ENCODE measurements around the gene IL18R1. TPM values are rescaled to one million over a fixed set of nuclear protein-coding genes. Genes with fewer than 3 reads are reported as not detected.
"Not testable (repeated sequence)": the region's sequence is repeated elsewhere in the genome, so short reads cannot be mapped to it uniquely, and the experiment has no call there.

IL18R1 gene
- total and polyA plus RNA-seq, 7 donors: 0.60 to 5.2 (median 1.4) TPM

DNA sequence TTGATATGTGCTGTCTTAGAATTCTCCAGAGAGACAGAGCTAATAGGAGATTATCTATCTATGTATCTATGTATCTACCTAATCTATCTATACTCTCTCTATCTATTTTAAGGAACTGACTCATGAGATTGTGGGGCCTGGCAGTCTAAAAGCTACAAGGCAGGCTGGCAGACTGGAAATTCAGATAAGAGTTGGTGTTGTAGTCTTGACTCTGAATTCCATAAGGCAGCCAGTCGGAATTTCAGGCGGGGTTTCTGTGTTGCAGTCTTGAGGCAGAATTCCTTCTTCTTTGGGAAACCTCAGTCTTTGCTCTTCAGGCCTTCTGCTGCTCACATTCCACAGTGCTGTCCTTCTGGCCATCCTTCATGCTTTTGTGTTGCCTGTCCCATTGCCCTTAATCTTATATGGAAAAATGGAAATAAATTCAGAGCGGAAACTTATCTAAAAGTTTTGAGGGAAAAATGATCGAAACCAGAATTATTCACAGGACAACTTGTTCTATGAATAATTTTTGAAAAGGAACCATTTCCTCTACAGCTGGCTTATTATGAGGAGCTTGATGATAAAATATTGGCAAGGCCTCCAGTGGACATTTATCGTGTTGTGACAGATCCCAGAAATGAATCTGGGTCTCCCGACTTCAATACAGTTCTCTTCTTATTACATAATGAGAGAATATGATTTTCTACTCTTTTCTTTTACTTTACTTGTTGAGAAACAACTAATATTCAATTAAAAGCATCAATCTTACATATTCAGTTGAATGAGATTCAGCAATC lies 33.5 kb upstream of the IL18R1 start:
- Histone ChIP-seq H3K9me3 (no peaks in the 10 kb centered on the region), H3K36me3 (no peaks in the 10 kb centered on the region), H3K4me1 (no peaks in the 10 kb centered on the region), H3K4me3 (no peak overlapping the region), H3K27me3 (no peaks in the 10 kb centered on the region), H3K27ac (no peak overlapping the region)
- whole genome bisulfite sequencing, 2 donors: 73 to 94% methylated on average over 6 of the region's 6 CpGs
- DNase-seq: no peak
- intact Hi-C loops (cut with DNase I): no loop called here
- no peak for TF ChIP-seq EP300 (IDR thresholded peaks at IDR 0.05)
- TF ChIP-seq POLR2AphosphoS5 (IDR thresholded peaks at IDR 0.05): no peak
- TF ChIP-seq, protein P1, sequence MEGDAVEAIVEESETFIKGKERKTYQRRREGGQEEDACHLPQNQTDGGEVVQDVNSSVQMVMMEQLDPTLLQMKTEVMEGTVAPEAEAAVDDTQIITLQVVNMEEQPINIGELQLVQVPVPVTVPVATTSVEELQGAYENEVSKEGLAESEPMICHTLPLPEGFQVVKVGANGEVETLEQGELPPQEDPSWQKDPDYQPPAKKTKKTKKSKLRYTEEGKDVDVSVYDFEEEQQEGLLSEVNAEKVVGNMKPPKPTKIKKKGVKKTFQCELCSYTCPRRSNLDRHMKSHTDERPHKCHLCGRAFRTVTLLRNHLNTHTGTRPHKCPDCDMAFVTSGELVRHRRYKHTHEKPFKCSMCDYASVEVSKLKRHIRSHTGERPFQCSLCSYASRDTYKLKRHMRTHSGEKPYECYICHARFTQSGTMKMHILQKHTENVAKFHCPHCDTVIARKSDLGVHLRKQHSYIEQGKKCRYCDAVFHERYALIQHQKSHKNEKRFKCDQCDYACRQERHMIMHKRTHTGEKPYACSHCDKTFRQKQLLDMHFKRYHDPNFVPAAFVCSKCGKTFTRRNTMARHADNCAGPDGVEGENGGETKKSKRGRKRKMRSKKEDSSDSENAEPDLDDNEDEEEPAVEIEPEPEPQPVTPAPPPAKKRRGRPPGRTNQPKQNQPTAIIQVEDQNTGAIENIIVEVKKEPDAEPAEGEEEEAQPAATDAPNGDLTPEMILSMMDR (IDR thresholded peaks at IDR 0.05): no peak
- no peak for TF ChIP-seq POLR2A (IDR thresholded peaks at IDR 0.05)

DNA sequence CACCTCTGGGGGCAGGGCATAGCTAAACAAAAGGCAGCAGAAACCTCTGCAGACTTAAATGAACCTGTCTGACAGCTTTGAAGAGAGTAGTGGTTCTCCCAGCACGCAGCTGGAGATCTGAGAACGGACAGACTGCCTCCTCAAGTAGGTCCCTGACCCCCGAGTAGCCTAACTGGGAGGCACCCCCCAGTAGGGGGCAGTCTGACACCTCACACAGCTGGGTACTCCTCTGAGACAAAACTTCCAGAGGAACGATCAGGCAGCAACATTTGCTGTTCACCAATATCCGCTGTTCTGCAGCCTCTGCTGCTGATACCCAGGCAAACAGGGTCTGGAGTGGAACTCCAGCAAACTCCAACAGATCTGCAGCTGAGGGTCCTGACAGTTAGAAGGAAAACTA lies 30.7 kb upstream of the IL18R1 start:
- 80 to 94% methylated on average over 5 of the region's 5 CpGs for WGBS, 2 donors

DNA sequence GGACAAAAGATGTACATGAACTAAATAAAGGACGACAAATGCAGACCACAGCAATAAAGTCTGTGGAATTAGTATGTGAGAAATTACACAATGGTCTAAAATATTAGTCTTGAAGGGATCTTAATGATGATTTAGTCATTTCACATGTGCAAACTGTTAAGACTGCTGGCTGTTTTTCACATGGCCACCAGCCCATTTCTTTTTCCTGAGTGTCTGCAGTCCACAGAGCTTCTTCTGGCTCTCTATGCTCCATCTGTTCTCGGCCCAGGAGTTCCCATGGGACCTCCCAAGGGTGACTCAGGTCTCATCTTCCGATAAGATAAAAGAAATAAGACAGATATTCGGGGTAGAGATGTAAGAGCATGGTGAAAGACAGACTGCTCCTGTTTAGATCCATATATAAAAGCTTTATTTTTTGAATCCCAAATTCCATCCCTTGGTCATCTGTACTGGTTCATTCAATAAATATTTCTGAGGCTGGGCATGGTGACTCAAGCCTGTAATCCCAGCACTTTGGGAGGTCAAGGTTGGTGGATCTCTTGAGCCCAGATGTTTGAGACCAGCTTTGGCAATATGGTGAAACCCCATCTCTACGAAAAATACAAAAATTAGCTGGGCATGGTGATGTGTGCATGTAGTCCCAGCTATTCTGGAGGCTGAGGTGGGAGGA lies 24.1 kb upstream of the IL18R1 start:
- no peaks in the 10 kb centered on the region for H3K36me3 ChIP-seq
- no peak for TF ChIP-seq EP300 (IDR thresholded peaks at IDR 0.05)
- no peak for TF ChIP-seq POLR2A (IDR thresholded peaks at IDR 0.05)
- TF ChIP-seq POLR2AphosphoS5 (IDR thresholded peaks at IDR 0.05): no peak
- TF ChIP-seq, protein P1 (IDR thresholded peaks at IDR 0.05): no peak
- DNase-seq: no peak
- WGBS, 2 donors: 75 to 82% methylated on average over 5 of the region's 5 CpGs
- H3K27ac ChIP-seq: no peak overlapping the region
- no peaks in the 10 kb centered on the region for H3K27me3 ChIP-seq
- no peaks in the 10 kb centered on the region for H3K4me1 ChIP-seq
- intact Hi-C loops (cut with DNase I): no loop called here
- no peak overlapping the region for H3K4me3 ChIP-seq
- no peaks in the 10 kb centered on the region for H3K9me3 ChIP-seq

More for the DNA sequence above, 30.7 kb upstream of the IL18R1 start:
- H3K27ac ChIP-seq; H3K9me3 ChIP-seq; intact Hi-C loops (cut with DNase I); H3K27me3 ChIP-seq; H3K4me1 ChIP-seq; H3K36me3 ChIP-seq; H3K4me3 ChIP-seq; DNase-seq: not testable (repeated sequence)

DNA sequence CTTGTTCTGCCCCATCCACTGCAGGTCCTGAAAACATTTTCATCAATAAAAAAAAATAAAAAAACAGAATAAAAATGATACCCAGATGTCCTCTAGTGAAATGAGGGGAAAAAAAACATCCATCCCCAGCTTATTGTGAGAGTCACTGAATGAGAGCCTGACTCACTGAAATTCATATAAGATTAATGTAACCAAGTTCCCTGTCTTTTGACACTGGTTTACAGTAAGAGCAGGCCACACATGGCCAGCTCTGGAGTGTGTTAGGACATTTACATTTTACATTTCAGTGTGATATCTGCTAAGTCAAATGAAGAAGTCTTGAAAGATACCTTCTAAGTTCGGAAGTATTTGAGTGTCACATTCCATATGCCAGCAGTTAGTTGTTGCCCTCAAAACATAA lies 21.1 kb upstream of the IL18R1 start:
- no peak for TF ChIP-seq EP300 (IDR thresholded peaks at IDR 0.05)
- no peak for TF ChIP-seq POLR2A (IDR thresholded peaks at IDR 0.05)
- no peaks in the 10 kb centered on the region for H3K9me3 ChIP-seq
- WGBS, 2 donors: 89 to 93% methylated on average over 1 of the region's 1 CpG
- H3K27me3 ChIP-seq: no peaks in the 10 kb centered on the region
- H3K36me3 ChIP-seq: no peaks in the 10 kb centered on the region
- DNase-seq: no peak
- no peak overlapping the region for H3K27ac ChIP-seq
- intact Hi-C loops (cut with DNase I): no loop called here
- no peaks in the 10 kb centered on the region for H3K4me1 ChIP-seq
- no peak overlapping the region for H3K4me3 ChIP-seq

DNA sequence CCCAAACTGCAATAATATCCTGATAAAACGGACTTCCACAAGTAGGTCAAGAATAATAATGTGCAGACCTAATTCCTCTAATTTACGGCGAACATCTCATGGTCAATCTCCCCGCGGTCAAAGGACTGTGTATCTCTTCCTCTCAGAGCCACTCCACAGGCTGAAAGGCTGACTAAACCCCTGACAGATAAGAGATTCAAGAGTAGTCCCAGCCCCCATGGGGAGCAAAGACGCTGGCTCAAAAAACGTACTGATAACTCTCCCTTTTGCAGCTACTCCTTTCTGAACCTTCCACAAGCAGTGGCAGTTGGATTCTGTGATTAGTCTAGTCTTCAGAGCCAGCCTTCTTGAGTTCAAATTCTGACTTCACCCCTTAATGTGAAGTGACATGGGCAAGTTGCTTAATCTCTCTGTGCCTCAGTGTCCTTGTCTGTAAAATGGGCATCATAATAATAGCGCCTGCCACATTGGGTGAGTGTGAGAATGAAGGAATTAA lies 19.7 kb upstream of the IL18R1 start:
- DNase-seq: no peak
- intact Hi-C loops (cut with DNase I): no loop called here
- WGBS, 2 donors: 59 to 66% methylated on average over 8 of the region's 8 CpGs
- H3K27ac ChIP-seq: no peak overlapping the region
- H3K4me1 ChIP-seq: no peaks in the 10 kb centered on the region
- H3K27me3 ChIP-seq: no peaks in the 10 kb centered on the region
- no peaks in the 10 kb centered on the region for H3K36me3 ChIP-seq
- no peaks in the 10 kb centered on the region for H3K9me3 ChIP-seq
- no peak for TF ChIP-seq POLR2A (IDR thresholded peaks at IDR 0.05)
- TF ChIP-seq, protein P1 (IDR thresholded peaks at IDR 0.05): no peak
- no peak for TF ChIP-seq POLR2AphosphoS5 (IDR thresholded peaks at IDR 0.05)
- no peak for TF ChIP-seq EP300 (IDR thresholded peaks at IDR 0.05)
- no peak overlapping the region for H3K4me3 ChIP-seq

Measured in sigmoid colon (tissue), 7 donors.